Measurements from ENCODE around the gene KCNQ1.

Gene KCNQ1

GRCh38 chr11:2708757-2709281 is 264.0 kb downstream of the KCNQ1 start:
- H3K4me1 Mint-ChIP-seq (ENCODE audit: low read depth) = no peaks in the 10 kb centered on the region
- H3K9me3 Mint-ChIP-seq = no peaks in the 10 kb centered on the region
- no peak overlapping the region for H3K4me3 Mint-ChIP-seq
- H3K27ac Mint-ChIP-seq = no peak overlapping the region
- H3K27me3 Mint-ChIP-seq = no peaks in the 10 kb centered on the region
- H3K36me3 Mint-ChIP-seq (ENCODE audit: low read depth) = no peaks in the 10 kb centered on the region

DNA sequence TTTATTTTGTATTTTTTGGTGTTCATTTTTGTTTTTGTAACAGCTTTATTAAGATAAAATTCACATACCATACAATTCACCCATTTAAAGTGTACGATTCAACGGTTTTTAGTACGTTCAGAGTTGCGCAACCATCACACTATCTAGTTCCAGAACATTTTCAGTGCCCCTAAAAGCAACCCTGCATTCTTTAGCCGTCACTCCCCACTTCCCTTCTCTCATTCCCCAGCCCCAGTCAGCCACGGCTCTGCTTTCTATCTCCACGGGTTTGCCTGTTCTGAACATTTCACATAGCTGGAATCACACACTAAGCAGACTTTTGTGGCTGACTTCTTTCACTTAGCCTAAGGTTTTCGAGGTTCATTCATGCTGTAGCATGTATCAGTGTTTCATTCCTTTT is 264.6 kb downstream of the KCNQ1 start:
- Mint-ChIP-seq H3K27me3 (no peaks in the 10 kb centered on the region), H3K27ac (no peak overlapping the region), H3K4me1 (ENCODE audit: low read depth) (no peaks in the 10 kb centered on the region)

DNA sequence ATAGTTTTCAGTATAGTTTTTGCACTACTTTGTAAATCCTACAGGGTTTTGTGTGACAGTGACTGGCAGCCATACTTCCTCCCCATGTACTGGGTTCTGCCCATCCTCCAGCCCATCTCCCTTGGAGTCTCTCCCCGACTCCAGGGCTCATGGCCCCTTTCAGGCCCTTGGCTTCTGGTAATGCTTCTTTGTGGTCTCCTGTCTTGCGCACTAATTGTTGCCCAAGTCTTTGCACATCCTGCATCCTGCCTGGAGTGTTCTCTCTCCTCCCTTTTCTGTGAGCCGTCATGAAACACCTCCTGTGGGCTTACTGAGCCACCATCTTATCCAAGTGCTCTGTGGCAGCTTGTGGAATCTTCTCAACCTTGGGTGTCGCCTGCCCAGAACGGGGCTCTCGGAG is 266.4 kb downstream of the KCNQ1 start:
- H3K36me3 Mint-ChIP-seq (ENCODE audit: low read depth) = no peaks in the 10 kb centered on the region
- H3K9me3 Mint-ChIP-seq = no peaks in the 10 kb centered on the region
- no peaks in the 10 kb centered on the region for H3K4me1 Mint-ChIP-seq (ENCODE audit: low read depth)
- no peak overlapping the region for H3K4me3 Mint-ChIP-seq
- H3K27ac Mint-ChIP-seq = no peak overlapping the region
- H3K27me3 Mint-ChIP-seq = no peaks in the 10 kb centered on the region

More for the DNA sequence above, 264.6 kb downstream of the KCNQ1 start:
- Mint-ChIP-seq H3K4me3 (no peak overlapping the region), H3K9me3 (no peaks in the 10 kb centered on the region), H3K36me3 (ENCODE audit: low read depth) (no peaks in the 10 kb centered on the region)

GRCh38 chr11:2713094-2713493 is 268.3 kb downstream of the KCNQ1 start:
- H3K9me3 Mint-ChIP-seq = no peaks in the 10 kb centered on the region
- H3K36me3 Mint-ChIP-seq (ENCODE audit: low read depth) = no peaks in the 10 kb centered on the region
- H3K27me3 Mint-ChIP-seq = no peaks in the 10 kb centered on the region
- H3K4me3 Mint-ChIP-seq = no peak overlapping the region
- no peak overlapping the region for H3K27ac Mint-ChIP-seq
- no peaks in the 10 kb centered on the region for H3K4me1 Mint-ChIP-seq (ENCODE audit: low read depth)

- H3K9me3 Mint-ChIP-seq = no peaks in the 10 kb centered on the region
- H3K27ac Mint-ChIP-seq = no peak overlapping the region
- H3K4me3 Mint-ChIP-seq = no peak overlapping the region
- H3K36me3 Mint-ChIP-seq (ENCODE audit: low read depth) = no peaks in the 10 kb centered on the region
- no peaks in the 10 kb centered on the region for H3K4me1 Mint-ChIP-seq (ENCODE audit: low read depth)
- no peaks in the 10 kb centered on the region for H3K27me3 Mint-ChIP-seq
These were observed 269.1 kb downstream of the KCNQ1 start for GRCh38 chr11:2713661-2714462.

DNA sequence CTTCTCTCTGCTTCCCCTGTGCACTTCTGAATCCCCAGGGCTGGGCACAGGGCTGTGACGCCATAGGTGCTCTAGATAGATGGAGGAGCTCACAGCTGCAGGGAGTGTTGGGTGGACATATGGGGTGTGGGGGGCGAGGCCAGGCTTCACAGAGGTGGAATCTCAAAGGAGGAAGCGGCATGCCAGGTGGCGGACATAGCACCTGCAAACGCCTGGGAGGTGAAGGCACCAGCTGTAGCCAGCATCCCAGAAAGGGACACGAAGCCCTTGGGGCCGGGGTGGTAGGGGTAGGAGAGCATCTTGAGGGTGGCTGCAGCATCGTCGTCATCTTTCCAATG is 269.6 kb downstream of the KCNQ1 start:
- Mint-ChIP-seq H3K4me3 (no peak overlapping the region), H3K36me3 (ENCODE audit: low read depth) (no peaks in the 10 kb centered on the region), H3K27ac (no peak overlapping the region), H3K27me3 (no peaks in the 10 kb centered on the region), H3K4me1 (ENCODE audit: low read depth) (no peaks in the 10 kb centered on the region), H3K9me3 (no peaks in the 10 kb centered on the region)

DNA sequence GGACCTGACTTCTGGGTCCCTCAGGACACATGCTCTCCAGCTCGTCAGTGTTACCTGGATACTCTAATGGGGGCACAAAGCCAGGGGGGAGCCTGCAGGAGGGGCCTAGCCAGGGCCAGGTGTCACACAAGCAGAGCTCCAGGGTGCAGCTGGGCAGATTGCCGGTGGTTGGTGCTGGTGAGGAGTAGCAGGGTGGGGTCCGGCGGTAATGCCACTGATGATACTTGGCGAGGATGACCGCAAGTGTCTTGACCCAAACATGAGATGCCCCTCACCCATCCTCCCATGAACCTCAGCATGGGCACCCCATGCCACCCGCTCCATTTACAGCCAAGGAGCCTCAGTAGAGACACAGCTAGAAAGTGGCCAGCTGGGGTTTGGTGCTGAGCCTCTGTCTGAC is 270.1 kb downstream of the KCNQ1 start:
- Mint-ChIP-seq H3K4me3 (no peak overlapping the region), H3K27me3 (no peaks in the 10 kb centered on the region)

GRCh38 chr11:2715716-2716350 is 271.0 kb downstream of the KCNQ1 start:
- no peaks in the 10 kb centered on the region for H3K9me3 Mint-ChIP-seq
- H3K27me3 Mint-ChIP-seq = no peaks in the 10 kb centered on the region
- H3K4me3 Mint-ChIP-seq = no peak overlapping the region
- no peak overlapping the region for H3K27ac Mint-ChIP-seq
- H3K36me3 Mint-ChIP-seq (ENCODE audit: low read depth) = no peaks in the 10 kb centered on the region
- H3K4me1 Mint-ChIP-seq (ENCODE audit: low read depth) = no peaks in the 10 kb centered on the region

More for the DNA sequence above, 270.1 kb downstream of the KCNQ1 start:
- Mint-ChIP-seq H3K9me3 (no peaks in the 10 kb centered on the region), H3K27ac (no peak overlapping the region), H3K36me3 (ENCODE audit: low read depth) (no peaks in the 10 kb centered on the region), H3K4me1 (ENCODE audit: low read depth) (no peaks in the 10 kb centered on the region)

DNA sequence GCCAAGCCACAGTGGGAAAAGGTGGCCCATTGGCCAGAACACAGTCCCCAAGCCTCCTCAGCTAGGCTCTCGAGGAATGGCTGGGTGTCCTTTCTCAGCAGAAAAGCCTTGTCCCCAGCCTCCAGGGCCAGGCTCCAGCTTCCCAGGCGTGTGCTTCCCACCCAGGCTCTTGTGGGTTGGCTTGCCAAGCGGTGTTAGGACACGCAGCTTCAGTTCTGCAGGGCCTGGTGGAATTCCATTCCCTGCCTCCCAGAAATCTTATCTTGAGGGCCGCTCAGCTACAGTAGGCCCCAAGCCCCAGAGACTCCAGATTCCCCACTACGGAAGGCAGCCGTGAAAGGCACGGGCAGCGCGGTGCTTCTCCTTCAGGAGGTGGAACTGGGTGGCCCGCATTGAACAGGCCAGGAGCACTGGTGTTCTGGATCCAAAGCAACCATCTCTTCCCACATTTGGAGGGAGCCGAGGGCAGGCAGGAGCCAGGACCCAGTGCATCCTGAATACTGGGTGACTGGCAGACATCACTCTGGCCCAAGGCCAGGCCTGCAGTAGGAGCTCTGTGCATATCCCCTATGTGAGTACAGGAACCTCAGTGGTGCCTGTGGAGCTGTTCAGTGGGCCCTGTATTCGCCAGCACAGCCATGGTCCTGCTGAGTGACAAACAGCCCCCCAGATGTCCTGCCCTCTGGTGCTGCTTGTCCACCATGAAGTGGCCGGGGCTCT is 271.7 kb downstream of the KCNQ1 start:
- Mint-ChIP-seq H3K9me3 (no peaks in the 10 kb centered on the region), H3K4me1 (ENCODE audit: low read depth) (no peaks in the 10 kb centered on the region), H3K27me3 (no peaks in the 10 kb centered on the region), H3K4me3 (no peak overlapping the region), H3K27ac (no peak overlapping the region), H3K36me3 (ENCODE audit: low read depth) (no peaks in the 10 kb centered on the region)

DNA sequence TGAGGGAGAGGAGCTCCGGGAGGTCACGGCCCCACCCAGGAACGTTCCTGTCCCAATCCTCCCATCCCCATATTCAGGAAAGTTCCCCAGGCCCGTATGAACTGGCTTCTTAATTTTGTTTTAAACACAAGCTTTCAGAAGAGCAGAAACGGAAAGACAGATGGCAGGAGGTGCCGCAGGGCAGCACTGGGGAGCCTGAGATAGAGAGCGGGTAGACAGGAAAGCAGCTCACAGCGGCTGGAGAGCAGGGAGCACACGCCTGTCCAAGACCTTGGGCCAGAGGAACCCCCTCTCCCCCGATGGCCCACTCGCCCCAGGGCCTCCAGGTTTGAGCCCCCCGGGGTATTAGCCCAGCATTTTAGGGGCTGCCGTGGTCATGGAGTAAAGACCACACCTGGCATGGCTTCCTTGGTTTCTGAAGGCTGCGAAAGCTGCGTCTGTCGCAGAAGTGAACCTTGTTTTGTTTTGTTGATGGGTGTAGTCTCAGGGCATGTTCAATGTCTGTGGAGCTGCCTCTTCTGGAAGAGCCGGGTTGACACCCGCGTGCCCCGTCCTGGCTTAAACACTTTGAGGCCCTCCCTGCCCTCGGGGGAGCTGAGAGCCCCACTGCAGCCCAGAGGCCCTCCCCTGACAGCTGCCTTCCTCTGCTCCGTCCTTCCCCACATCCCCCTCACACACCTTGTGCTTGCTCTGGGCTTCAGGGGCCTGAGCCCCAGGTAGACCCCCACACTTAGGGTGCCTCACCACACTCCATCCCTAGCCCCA is 272.9 kb downstream of the KCNQ1 start:
- Mint-ChIP-seq H3K27me3 (no peaks in the 10 kb centered on the region), H3K36me3 (ENCODE audit: low read depth) (no peaks in the 10 kb centered on the region), H3K9me3 (no peaks in the 10 kb centered on the region), H3K4me3 (no peak overlapping the region), H3K27ac (no peak overlapping the region), H3K4me1 (ENCODE audit: low read depth) (no peaks in the 10 kb centered on the region)

- Mint-ChIP-seq H3K4me1 (ENCODE audit: low read depth) (no peaks in the 10 kb centered on the region), H3K36me3 (ENCODE audit: low read depth) (no peaks in the 10 kb centered on the region), H3K27me3 (no peaks in the 10 kb centered on the region), H3K27ac (no peak overlapping the region), H3K4me3 (no peak overlapping the region), H3K9me3 (no peaks in the 10 kb centered on the region)
These were observed 274.1 kb downstream of the KCNQ1 start for GRCh38 chr11:2718817-2719438.

- Mint-ChIP-seq H3K9me3 (no peaks in the 10 kb centered on the region), H3K27me3 (no peaks in the 10 kb centered on the region), H3K27ac (no peak overlapping the region), H3K4me3 (no peak overlapping the region), H3K36me3 (ENCODE audit: low read depth) (no peaks in the 10 kb centered on the region), H3K4me1 (ENCODE audit: low read depth) (no peaks in the 10 kb centered on the region)
These were observed 275.2 kb downstream of the KCNQ1 start for GRCh38 chr11:2719831-2720590.

GRCh38 chr11:2721210-2721916 is 276.6 kb downstream of the KCNQ1 start:
- Mint-ChIP-seq H3K9me3 (no peaks in the 10 kb centered on the region), H3K27me3 (no peaks in the 10 kb centered on the region), H3K27ac (no peak overlapping the region), H3K4me1 (ENCODE audit: low read depth) (no peaks in the 10 kb centered on the region), H3K36me3 (ENCODE audit: low read depth) (no peaks in the 10 kb centered on the region), H3K4me3 (no peak overlapping the region)

Data from stimulated activated naive CD8-positive, alpha-beta T cell treated with anti-CD3 and anti-CD28 coated beads, Interleukin-15, Interleukin-2, amounts not matched to agents 100 ng/mL and 50 ng/mL, for 24 hours (primary cell).